ENCODE data around the gene RBM48.
"Not testable (repeated sequence)": the region's sequence is repeated elsewhere in the genome, so short reads cannot be mapped to it uniquely, and the experiment has no call there.

RBM48 gene

GRCh38 chr7:92534572-92534971 lies 6.0 kb downstream of the RBM48 start:
- CTCF ChIA-PET = no interaction called here
- no peak for DNase-seq (ENCODE audit: extremely low spot score)
- no peak for TF ChIP-seq CTCF (IDR thresholded peaks at IDR 0.05; ENCODE audit: control extremely low read depth, extremely low read depth, low read depth, missing control alignments)
- POLR2A ChIA-PET = no interaction called here

DNA sequence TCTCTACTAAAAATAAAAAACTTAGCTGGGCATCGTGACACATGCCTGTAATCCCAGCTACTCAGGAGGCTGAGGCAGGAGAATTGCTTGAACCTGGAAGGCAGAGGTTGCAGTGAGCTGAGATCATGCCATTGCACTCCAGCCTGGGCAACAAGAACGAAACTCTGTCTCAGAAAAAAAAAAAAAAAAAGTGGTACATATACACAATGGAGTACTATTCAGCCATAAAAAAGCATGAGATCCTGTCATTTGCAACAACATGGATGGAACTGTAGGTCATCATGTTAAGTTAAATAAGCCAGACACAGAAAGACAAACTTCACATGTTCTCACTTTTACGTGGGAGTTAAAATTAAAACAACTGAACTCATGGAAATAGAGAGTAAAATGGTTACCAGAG lies 14.9 kb downstream of the RBM48 start:
- CTCF ChIA-PET = interaction anchor here (1.1 kb wide), 2 partner anchors 12 to 31 kb away, joined by 3 to 4 read pairs; no protein-coding TSS in a partner anchor
- POLR2A ChIA-PET = not testable (repeated sequence)

GRCh38 chr7:92545116-92545515 lies 16.5 kb downstream of the RBM48 start:
- POLR2A ChIA-PET; DNase-seq (ENCODE audit: extremely low spot score); CTCF ChIA-PET: not testable (repeated sequence)

More for the DNA sequence above, 14.9 kb downstream of the RBM48 start:
- DNase-seq (ENCODE audit: extremely low spot score) = not testable (repeated sequence)

DNA sequence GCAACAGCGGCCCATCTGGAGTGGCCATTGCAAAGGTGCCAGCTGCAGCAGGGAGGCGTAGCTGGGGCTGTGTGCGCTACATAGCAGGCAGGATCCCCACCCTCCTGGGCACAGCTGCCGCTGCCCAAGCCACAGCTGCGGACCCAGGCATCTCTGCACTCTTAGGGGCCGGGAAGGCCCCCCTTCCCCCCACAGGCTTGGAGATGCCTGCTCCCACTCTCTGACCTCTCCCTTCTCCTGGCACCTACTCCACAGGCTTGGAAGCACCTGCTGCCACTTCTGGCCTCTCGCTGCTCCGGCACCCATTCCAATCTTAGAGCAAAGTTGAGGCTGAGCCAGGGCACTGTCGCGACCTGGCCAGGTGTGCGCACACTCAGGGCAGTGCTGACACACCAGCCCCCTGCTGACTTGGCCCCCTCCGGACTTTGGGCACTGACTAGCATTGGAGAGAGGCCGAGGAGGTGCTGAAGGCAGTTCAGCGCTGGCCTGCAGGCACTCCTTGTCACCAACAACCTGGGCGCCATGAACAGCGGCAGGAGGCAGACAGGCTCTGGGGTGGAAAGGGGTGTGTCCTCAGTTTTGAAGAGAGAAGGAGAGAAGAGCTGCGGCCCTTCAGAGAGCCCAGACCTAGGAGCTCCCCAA lies 18.4 kb downstream of the RBM48 start:
- no peak for TF ChIP-seq CTCF (IDR thresholded peaks at IDR 0.05; ENCODE audit: control extremely low read depth, extremely low read depth, low read depth, missing control alignments)
- no peak for DNase-seq (ENCODE audit: extremely low spot score)
- ChIA-PET POLR2A (no interaction called here), CTCF (no interaction called here)

DNA sequence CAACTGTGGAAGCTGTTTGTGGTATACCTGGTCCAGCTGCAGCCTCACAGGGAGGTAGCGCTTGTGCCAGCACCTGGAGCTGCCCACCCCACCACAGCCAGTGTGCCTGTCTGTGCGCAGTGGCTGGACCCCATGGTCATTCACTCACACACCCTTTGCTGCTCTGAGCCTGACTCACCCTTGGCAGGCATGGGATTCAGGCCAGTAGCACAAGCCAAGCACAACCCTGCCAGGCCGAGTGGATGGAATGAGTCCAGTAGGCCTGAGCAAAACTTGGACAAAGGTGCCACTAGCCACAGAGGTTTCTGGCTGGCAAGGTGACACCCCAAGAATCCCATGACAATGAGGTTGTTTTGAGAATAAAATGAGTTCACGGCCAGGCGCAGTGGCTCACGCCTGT lies 19.0 kb downstream of the RBM48 start:
- no peak for TF ChIP-seq CTCF (IDR thresholded peaks at IDR 0.05; ENCODE audit: control extremely low read depth, extremely low read depth, low read depth, missing control alignments)
- POLR2A ChIA-PET = no interaction called here

GRCh38 chr7:92550194-92550593 lies 21.6 kb downstream of the RBM48 start:
- POLR2A ChIA-PET = no interaction called here
- no peak for TF ChIP-seq CTCF (IDR thresholded peaks at IDR 0.05; ENCODE audit: control extremely low read depth, extremely low read depth, low read depth, missing control alignments)
- no peak for DNase-seq (ENCODE audit: extremely low spot score)
- CTCF ChIA-PET = interaction anchor here (0.8 to 1.5 kb wide), 3 partner anchors 22 to 38 kb away, joined by 3 to 5 read pairs (median 3); partner anchors contain the start of genes PEX1 and RBM48

More for the DNA sequence above, 19.0 kb downstream of the RBM48 start:
- no peak for DNase-seq (ENCODE audit: extremely low spot score)
- CTCF ChIA-PET = interaction anchor here (1.2 kb wide), 1 partner anchor 17 kb away, joined by 3 read pairs; no protein-coding TSS in a partner anchor

DNA sequence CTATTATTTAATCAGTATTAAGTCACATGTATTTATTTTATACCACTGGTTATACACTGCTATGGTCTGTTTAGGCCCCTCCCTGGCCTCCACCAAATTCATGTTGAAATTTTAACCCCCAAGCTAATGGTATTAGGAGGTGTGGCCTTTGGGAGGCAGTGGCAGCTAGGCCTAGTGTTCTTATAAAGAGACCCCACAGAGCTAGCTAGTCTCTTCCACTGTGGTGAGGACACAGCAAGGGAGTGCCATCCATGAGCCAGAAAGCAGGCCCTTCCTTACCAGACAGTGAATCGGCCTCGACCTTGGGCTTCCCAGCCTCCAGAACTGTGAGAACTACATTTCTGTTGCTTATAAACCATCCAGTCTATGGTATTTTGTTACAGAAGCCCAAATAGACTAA lies 28.7 kb downstream of the RBM48 start:
- no peak for TF ChIP-seq CTCF (IDR thresholded peaks at IDR 0.05; ENCODE audit: control extremely low read depth, extremely low read depth, low read depth, missing control alignments)
- ChIA-PET POLR2A (no interaction called here), CTCF (interaction anchor here (1.0 to 2.9 kb wide), 5 partner anchors 8 to 29 kb away, joined by 3 to 10 read pairs (median 6); partner anchors contain the start of genes PEX1 and RBM48)
- no peak for DNase-seq (ENCODE audit: extremely low spot score)

All from GM10248 (cell line).